Lower lobe of right lung (tissue), 2 donors: ENCODE results near the gene NR3C1. TPM values are rescaled to one million over a fixed set of nuclear protein-coding genes. Genes with fewer than 3 reads are reported as not detected.

Source experiments
- ATAC-seq, 2 donors: fragments of 200-7000 bp; cut with Tn5 transposase; one replicate each; pipeline ENCODE4 v1.9.1; 2020 to 2022; ENCODE audit warnings: mild to moderate bottlenecking in 2 of 2, moderate library complexity in 2 of 2
- DNase-seq: peaks from one replicate; pipeline ENCODE4 v3.0.0-alpha.2; 2020
- H3K27ac ChIP-seq: fragments of 200-600 bp; one replicate; pipeline ENCODE4 v1.8.0; 2022
- H3K27me3 ChIP-seq: fragments of 200-600 bp; one replicate; pipeline ENCODE4 v1.8.0; 2022; ENCODE audit warnings: low read depth
- H3K36me3 ChIP-seq: fragments of 200-600 bp; one replicate; pipeline ENCODE4 v1.8.0; 2022; ENCODE audit warnings: mild to moderate bottlenecking
- H3K4me1 ChIP-seq: fragments of 200-600 bp; one replicate; pipeline ENCODE4 v1.8.0; 2022
- H3K4me3 ChIP-seq: fragments of 200-600 bp; one replicate; pipeline ENCODE4 v1.8.0; 2022; ENCODE audit warnings: mild to moderate bottlenecking
- H3K9me3 ChIP-seq: fragments of 200-600 bp; one replicate; pipeline ENCODE4 v1.8.0; 2022
- CTCF ChIP-seq: fragments of 200-600 bp; IDR thresholded peaks from one replicate; pipeline ENCODE4 v1.8.0; 2022; ENCODE audit warnings: antibody characterized with exemption, mild to moderate bottlenecking
- intact Hi-C: fragments of 100-400 bp; cut with DNase I; formaldehyde crosslinking; loops from one replicate; pipeline ENCODE4 v1.11.0; 2022
- total RNA-seq: library from RNA; stranded (reverse); fragmentation: NEBNext Ultra II Directional; extraction: Animal tissue kit (Norgen Biotek cat#: 25700); gene quantifications from one replicate; pipeline ENCODE4 v1.2.1, GENCODE V29; 2021
- donor health status: DM: no; HTN: yes; CAD: no; lungs with severe emphysema.

NR3C1 gene
- total RNA-seq, 1 donor from 2014 or later = 110 TPM

GRCh38 chr5:143234162-143234842 is 169.2 kb downstream of the NR3C1 start:
- Histone ChIP-seq H3K27ac (no peak overlapping the region), H3K36me3 (no peaks in the 10 kb centered on the region), H3K27me3 (no peaks in the 10 kb centered on the region), H3K9me3 (no peaks in the 10 kb centered on the region), H3K4me3 (no peak overlapping the region), H3K4me1 (peaks cover 11% of the 10 kb centered on the region)
- TF ChIP-seq CTCF = no peak
- intact Hi-C loops = no loop called here
- DNase-seq = no peak
- no peak for ATAC-seq

- no peaks in the 10 kb centered on the region for H3K27me3 ChIP-seq
- H3K4me1 ChIP-seq = peaks cover 14% of the 10 kb centered on the region
- no peak overlapping the region for H3K27ac ChIP-seq
- no peaks in the 10 kb centered on the region for H3K36me3 ChIP-seq
- DNase-seq (no peak), ATAC-seq (peak; percentile 51 to 56)
- H3K9me3 ChIP-seq = no peaks in the 10 kb centered on the region
- H3K4me3 ChIP-seq = no peak overlapping the region
- no peak for TF ChIP-seq CTCF
- intact Hi-C loops = no loop called here
Observed at GRCh38 chr5:143233031-143233430, 170.5 kb downstream of the NR3C1 start.

GRCh38 chr5:143231973-143232812 is 171.3 kb downstream of the NR3C1 start:
- ATAC-seq (no peak), DNase-seq (no peak)
- no peak overlapping the region for H3K27ac ChIP-seq

GRCh38 chr5:143231416-143231815 is 172.1 kb downstream of the NR3C1 start:
- DNase-seq (no peak), ATAC-seq (peak; percentile 43 to 54)
- no peak overlapping the region for H3K4me3 ChIP-seq
- H3K9me3 ChIP-seq = no peaks in the 10 kb centered on the region
- no peaks in the 10 kb centered on the region for H3K27me3 ChIP-seq
- intact Hi-C loops = no loop called here
- H3K4me1 ChIP-seq = peaks cover 14% of the 10 kb centered on the region
- H3K36me3 ChIP-seq = no peaks in the 10 kb centered on the region
- no peak overlapping the region for H3K27ac ChIP-seq
- TF ChIP-seq CTCF = no peak

More at GRCh38 chr5:143231973-143232812, 171.3 kb downstream of the NR3C1 start:
- no peak for TF ChIP-seq CTCF
- H3K4me3 ChIP-seq = no peak overlapping the region
- no peaks in the 10 kb centered on the region for H3K27me3 ChIP-seq
- H3K4me1 ChIP-seq = peaks cover 14% of the 10 kb centered on the region
- H3K9me3 ChIP-seq = no peaks in the 10 kb centered on the region
- H3K36me3 ChIP-seq = no peaks in the 10 kb centered on the region
- intact Hi-C loops = no loop called here

- Histone ChIP-seq H3K27ac (peak overlapping the region; percentile 42), H3K4me1 (peaks cover 14% of the 10 kb centered on the region), H3K27me3 (no peaks in the 10 kb centered on the region), H3K9me3 (no peaks in the 10 kb centered on the region), H3K4me3 (no peak overlapping the region), H3K36me3 (no peaks in the 10 kb centered on the region)
- DNase-seq = no peak
- no peak for ATAC-seq
- no peak for TF ChIP-seq CTCF
- intact Hi-C loops = no loop called here
Observed at GRCh38 chr5:143230676-143230996, 172.8 kb downstream of the NR3C1 start.
